GM23338 (cell line): ENCODE data around the gene DMD. TPM values are rescaled to one million over a fixed set of nuclear protein-coding genes. Genes with fewer than 3 reads are reported as not detected.

Experiments used
- ATAC-seq: fragments of 200-7000 bp; cut with Tn5 transposase; 3 replicates; pipeline ENCODE4 v1.9.1; 2020
- DNase-seq: peaks from one replicate; pipeline ENCODE4 v3.0.0-alpha.2; 2015; ENCODE audit warnings: low spot score
- H2AFZ ChIP-seq: fragments of 200-600 bp; sonication (generic); 2 replicates; pipeline ENCODE4 v1.8.0; 2016; ENCODE audit warnings: antibody characterized with exemption, mild to moderate bottlenecking, moderate library complexity
- H3F3A ChIP-seq: fragments of 200-600 bp; sonication (generic); replicated peaks from 2 replicates; pipeline ENCODE4 v1.8.0; 2017; ENCODE audit warnings: antibody characterized with exemption, mixed run types, low read depth
- H3K27ac ChIP-seq: fragments of 200-600 bp; sonication (generic); 2 replicates; pipeline ENCODE4 v1.6.1; 2016; ENCODE audit warnings: low read depth
- H3K27me3 ChIP-seq: fragments of 200-600 bp; sonication (generic); 2 replicates; pipeline ENCODE4 v1.8.0; 2016; ENCODE audit warnings: mild to moderate bottlenecking, mixed run types, moderate library complexity; ENCODE audit not compliant: insufficient read depth
- H3K36me3 ChIP-seq: fragments of 200-600 bp; sonication (generic); 2 replicates; pipeline ENCODE4 v1.8.0; 2016; ENCODE audit warnings: mild to moderate bottlenecking; ENCODE audit not compliant: insufficient read depth
- H3K4me1 ChIP-seq: fragments of 200-600 bp; sonication (generic); 2 replicates; pipeline ENCODE4 v1.8.0; 2016; ENCODE audit warnings: mild to moderate bottlenecking, moderate library complexity; ENCODE audit not compliant: insufficient read depth
- H3K4me2 ChIP-seq: fragments of 200-600 bp; sonication (generic); 2 replicates; pipeline ENCODE4 v1.7.1; 2017; ENCODE audit warnings: mixed run types
- H3K4me3 ChIP-seq: fragments of 200-600 bp; sonication (generic); 2 replicates; pipeline ENCODE4 v1.6.1; 2016; ENCODE audit warnings: mixed run types
- H3K79me2 ChIP-seq: fragments of 200-600 bp; sonication (generic); replicated peaks from 2 replicates; pipeline ENCODE4 v1.8.0; 2017; ENCODE audit warnings: mild to moderate bottlenecking; ENCODE audit not compliant: insufficient read depth
- H3K9me2 ChIP-seq: fragments of 200-600 bp; sonication (generic); 2 replicates; pipeline ENCODE4 v1.8.0; 2017; ENCODE audit not compliant: insufficient read depth
- H4K20me1 ChIP-seq: fragments of 200-600 bp; sonication (generic); replicated peaks from 2 replicates; pipeline ENCODE4 v1.8.0; 2017; ENCODE audit warnings: mild to moderate bottlenecking; ENCODE audit not compliant: insufficient read depth
- H3K27ac Mint-ChIP-seq: 2 replicates; pipeline ENCODE4 v1.8.0; 2020; ENCODE audit warnings: inconsistent platforms, mild to moderate bottlenecking, moderate library complexity, mixed read lengths
- H3K27me3 Mint-ChIP-seq: 3 replicates; pipeline ENCODE4 v1.8.0; 2022; ENCODE audit warnings: low read depth, mild to moderate bottlenecking, moderate library complexity, mixed read lengths, inconsistent platforms; ENCODE audit not compliant: insufficient read depth, poor library complexity
- H3K36me3 Mint-ChIP-seq: 3 replicates; pipeline ENCODE4 v1.8.0; 2021; ENCODE audit warnings: low read depth, mild to moderate bottlenecking, inconsistent platforms, moderate library complexity, mixed read lengths
- H3K4me1 Mint-ChIP-seq: 3 replicates; pipeline ENCODE4 v1.8.0; 2020; ENCODE audit warnings: mild to moderate bottlenecking, inconsistent platforms, mixed read lengths
- H3K4me3 Mint-ChIP-seq: 3 replicates; pipeline ENCODE4 v1.8.0; 2021; ENCODE audit warnings: moderate library complexity, mild to moderate bottlenecking, inconsistent platforms, mixed read lengths
- H3K9me3 Mint-ChIP-seq: 3 replicates; pipeline ENCODE4 v1.8.0; 2020; ENCODE audit warnings: moderate library complexity, mild to moderate bottlenecking, inconsistent platforms, mixed read lengths
- CREB1 ChIP-seq: fragments of 250-450 bp; sonication (Bioruptor Pico); IDR thresholded peaks from 2 replicates; pipeline ENCODE4 v1.5.0; 2020; ENCODE audit warnings: low read depth, mild to moderate bottlenecking, moderate library complexity
- EZH2 ChIP-seq: fragments of 200-600 bp; sonication (generic); IDR thresholded peaks from one replicate; pipeline ENCODE4 v1.8.0; 2017; ENCODE audit warnings: antibody characterized with exemption, mild to moderate bottlenecking, low read depth; ENCODE audit not compliant: unreplicated experiment
- JUNB ChIP-seq: IDR thresholded peaks from one replicate; pipeline ENCODE4 v1.6.1; 2016; ENCODE audit warnings: antibody characterized with exemption; ENCODE audit not compliant: unreplicated experiment
- NANOG ChIP-seq: IDR thresholded peaks from 2 replicates; pipeline ENCODE4 v1.6.1; 2016; ENCODE audit warnings: antibody characterized with exemption, borderline replicate concordance
- polyA plus RNA-seq: library from polyadenylated mRNA; unstranded; fragments of >200 nt; fragmentation: Nextera tagmentation; extraction: Ambion mirVana; gene quantifications from 2 replicates; pipeline ENCODE4 v1.2.1, GENCODE V29; 2016
- total RNA-seq: library from RNA; depleted of rRNA; stranded (reverse); fragments of >200 nt; shearing (Covaris generic); gene quantifications from 2 replicates; pipeline ENCODE4 v1.2.3, GENCODE V29; 2014
- TF ChIP-seq, protein P1 (sequence below): fragments of 250-450 bp; sonication (Bioruptor Pico); IDR thresholded peaks from 2 replicates; pipeline ENCODE4 v1.5.0; 2020; ENCODE audit warnings: mild to moderate bottlenecking, moderate library complexity
- TF ChIP-seq, protein P2 (sequence below), 2 experiments: fragments of 200-600 bp in 1 of 2; sonication (generic) in 1 of 2; conservative IDR thresholded peaks; 2 replicates each; pipeline versions ENCODE4 v1.5.1 to v1.6.1; 2016 to 2017; ENCODE audit warnings: antibody characterized with exemption in 2 of 2, low read depth in 2 of 2, mild to moderate bottlenecking in 2 of 2, moderate library complexity in 1 of 2
- TF ChIP-seq, protein P3 (sequence below): IDR thresholded peaks from 2 replicates; pipeline ENCODE4 v1.6.1; 2016; ENCODE audit warnings: antibody characterized with exemption
- TF ChIP-seq, protein P4 (sequence below): IDR thresholded peaks from one replicate; pipeline ENCODE4 v1.6.1; 2018; ENCODE audit warnings: antibody characterized with exemption; ENCODE audit not compliant: unreplicated experiment

Gene DMD
- total and polyA plus RNA-seq, 2 experiments from 2014 or later, result 4.5 to 7.6 TPM

DNA sequence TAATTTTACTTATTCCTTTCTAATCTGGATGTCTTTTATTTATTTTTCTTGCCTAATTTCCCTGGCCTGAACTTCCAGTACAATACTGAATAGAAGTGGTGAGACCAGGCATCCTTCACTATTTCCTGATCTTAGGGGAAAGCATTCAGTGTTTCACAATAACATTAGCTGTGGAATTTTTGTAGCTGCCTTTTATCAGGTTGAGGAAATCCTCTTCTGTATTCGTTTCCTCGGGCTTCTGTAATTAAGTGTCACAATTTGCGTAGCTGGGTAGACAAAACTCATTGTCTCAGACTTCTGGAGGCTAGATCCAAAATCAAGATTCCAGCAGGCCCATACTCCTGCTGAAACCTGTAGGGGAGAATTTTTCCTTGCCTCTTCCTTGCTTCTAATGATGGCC lies 1541.1 kb downstream of the DMD start (continued):
- TF ChIP-seq, protein P1, sequence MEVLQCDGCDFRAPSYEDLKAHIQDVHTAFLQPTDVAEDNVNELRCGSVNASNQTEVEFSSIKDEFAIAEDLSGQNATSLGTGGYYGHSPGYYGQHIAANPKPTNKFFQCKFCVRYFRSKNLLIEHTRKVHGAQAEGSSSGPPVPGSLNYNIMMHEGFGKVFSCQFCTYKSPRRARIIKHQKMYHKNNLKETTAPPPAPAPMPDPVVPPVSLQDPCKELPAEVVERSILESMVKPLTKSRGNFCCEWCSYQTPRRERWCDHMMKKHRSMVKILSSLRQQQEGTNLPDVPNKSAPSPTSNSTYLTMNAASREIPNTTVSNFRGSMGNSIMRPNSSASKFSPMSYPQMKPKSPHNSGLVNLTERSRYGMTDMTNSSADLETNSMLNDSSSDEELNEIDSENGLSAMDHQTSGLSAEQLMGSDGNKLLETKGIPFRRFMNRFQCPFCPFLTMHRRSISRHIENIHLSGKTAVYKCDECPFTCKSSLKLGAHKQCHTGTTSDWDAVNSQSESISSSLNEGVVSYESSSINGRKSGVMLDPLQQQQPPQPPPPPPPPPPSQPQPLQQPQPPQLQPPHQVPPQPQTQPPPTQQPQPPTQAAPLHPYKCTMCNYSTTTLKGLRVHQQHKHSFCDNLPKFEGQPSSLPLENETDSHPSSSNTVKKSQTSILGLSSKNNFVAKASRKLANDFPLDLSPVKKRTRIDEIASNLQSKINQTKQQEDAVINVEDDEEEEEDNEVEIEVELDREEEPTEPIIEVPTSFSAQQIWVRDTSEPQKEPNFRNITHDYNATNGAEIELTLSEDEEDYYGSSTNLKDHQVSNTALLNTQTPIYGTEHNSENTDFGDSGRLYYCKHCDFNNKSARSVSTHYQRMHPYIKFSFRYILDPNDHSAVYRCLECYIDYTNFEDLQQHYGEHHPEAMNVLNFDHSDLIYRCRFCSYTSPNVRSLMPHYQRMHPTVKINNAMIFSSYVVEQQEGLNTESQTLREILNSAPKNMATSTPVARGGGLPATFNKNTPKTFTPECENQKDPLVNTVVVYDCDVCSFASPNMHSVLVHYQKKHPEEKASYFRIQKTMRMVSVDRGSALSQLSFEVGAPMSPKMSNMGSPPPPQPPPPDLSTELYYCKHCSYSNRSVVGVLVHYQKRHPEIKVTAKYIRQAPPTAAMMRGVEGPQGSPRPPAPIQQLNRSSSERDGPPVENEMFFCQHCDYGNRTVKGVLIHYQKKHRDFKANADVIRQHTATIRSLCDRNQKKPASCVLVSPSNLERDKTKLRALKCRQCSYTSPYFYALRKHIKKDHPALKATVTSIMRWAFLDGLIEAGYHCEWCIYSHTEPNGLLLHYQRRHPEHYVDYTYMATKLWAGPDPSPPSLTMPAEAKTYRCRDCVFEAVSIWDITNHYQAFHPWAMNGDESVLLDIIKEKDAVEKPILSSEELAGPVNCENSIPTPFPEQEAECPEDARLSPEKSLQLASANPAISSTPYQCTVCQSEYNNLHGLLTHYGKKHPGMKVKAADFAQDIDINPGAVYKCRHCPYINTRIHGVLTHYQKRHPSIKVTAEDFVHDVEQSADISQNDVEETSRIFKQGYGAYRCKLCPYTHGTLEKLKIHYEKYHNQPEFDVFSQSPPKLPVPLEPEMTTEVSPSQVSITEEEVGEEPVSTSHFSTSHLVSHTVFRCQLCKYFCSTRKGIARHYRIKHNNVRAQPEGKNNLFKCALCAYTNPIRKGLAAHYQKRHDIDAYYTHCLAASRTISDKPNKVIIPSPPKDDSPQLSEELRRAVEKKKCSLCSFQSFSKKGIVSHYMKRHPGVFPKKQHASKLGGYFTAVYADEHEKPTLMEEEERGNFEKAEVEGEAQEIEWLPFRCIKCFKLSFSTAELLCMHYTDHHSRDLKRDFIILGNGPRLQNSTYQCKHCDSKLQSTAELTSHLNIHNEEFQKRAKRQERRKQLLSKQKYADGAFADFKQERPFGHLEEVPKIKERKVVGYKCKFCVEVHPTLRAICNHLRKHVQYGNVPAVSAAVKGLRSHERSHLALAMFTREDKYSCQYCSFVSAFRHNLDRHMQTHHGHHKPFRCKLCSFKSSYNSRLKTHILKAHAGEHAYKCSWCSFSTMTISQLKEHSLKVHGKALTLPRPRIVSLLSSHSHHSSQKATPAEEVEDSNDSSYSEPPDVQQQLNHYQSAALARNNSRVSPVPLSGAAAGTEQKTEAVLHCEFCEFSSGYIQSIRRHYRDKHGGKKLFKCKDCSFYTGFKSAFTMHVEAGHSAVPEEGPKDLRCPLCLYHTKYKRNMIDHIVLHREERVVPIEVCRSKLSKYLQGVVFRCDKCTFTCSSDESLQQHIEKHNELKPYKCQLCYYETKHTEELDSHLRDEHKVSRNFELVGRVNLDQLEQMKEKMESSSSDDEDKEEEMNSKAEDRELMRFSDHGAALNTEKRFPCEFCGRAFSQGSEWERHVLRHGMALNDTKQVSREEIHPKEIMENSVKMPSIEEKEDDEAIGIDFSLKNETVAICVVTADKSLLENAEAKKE, result no peak
- no peak for TF ChIP-seq CREB1
- TF ChIP-seq, protein P2, sequence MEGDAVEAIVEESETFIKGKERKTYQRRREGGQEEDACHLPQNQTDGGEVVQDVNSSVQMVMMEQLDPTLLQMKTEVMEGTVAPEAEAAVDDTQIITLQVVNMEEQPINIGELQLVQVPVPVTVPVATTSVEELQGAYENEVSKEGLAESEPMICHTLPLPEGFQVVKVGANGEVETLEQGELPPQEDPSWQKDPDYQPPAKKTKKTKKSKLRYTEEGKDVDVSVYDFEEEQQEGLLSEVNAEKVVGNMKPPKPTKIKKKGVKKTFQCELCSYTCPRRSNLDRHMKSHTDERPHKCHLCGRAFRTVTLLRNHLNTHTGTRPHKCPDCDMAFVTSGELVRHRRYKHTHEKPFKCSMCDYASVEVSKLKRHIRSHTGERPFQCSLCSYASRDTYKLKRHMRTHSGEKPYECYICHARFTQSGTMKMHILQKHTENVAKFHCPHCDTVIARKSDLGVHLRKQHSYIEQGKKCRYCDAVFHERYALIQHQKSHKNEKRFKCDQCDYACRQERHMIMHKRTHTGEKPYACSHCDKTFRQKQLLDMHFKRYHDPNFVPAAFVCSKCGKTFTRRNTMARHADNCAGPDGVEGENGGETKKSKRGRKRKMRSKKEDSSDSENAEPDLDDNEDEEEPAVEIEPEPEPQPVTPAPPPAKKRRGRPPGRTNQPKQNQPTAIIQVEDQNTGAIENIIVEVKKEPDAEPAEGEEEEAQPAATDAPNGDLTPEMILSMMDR (conservative IDR thresholded peaks at IDR 0.05; ENCODE audit: low read depth in 2 of 2), result no peak
- no peak for TF ChIP-seq NANOG
- TF ChIP-seq, protein P3, sequence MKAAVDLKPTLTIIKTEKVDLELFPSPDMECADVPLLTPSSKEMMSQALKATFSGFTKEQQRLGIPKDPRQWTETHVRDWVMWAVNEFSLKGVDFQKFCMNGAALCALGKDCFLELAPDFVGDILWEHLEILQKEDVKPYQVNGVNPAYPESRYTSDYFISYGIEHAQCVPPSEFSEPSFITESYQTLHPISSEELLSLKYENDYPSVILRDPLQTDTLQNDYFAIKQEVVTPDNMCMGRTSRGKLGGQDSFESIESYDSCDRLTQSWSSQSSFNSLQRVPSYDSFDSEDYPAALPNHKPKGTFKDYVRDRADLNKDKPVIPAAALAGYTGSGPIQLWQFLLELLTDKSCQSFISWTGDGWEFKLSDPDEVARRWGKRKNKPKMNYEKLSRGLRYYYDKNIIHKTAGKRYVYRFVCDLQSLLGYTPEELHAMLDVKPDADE, result no peak
- TF ChIP-seq EZH2, result no peak
- TF ChIP-seq JUNB, result no peak

DNA sequence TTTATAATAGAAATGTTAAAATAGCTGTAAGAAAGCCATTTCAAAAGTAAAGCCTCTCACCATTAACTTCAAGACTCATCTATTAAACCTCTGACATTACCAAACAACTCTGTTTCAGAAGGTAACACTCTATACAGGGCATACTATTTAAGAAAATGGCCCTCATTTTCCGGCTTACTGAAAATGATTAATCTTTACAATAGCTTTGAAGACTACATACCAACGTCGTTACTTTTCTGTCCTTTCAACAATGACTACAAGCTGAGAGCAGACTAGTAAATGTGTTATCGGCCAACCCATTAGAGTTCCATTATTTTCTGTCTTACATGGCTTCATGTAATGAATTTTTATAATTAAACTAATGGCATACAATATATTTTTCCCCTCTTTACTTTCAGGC lies 1545.9 kb downstream of the DMD start:
- Histone ChIP-seq H3K4me2 (no peak overlapping the region), H3K27ac (no peak overlapping the region), H3K4me3 (no peak overlapping the region), H3K4me1 (peaks cover 5% of the 10 kb centered on the region; the same call in 1 of the 2 replicates), H3K27me3 (no peaks in the 10 kb centered on the region), H3F3A (no peaks in the 10 kb centered on the region), H4K20me1 (no peaks in the 10 kb centered on the region), H3K79me2 (no peaks in the 10 kb centered on the region), H3K9me2 (no peaks in the 10 kb centered on the region), H3K36me3 (no peaks in the 10 kb centered on the region), H2AFZ (no peak overlapping the region)
- DNase-seq (no peak), ATAC-seq (no peak)
- Mint-ChIP-seq H3K36me3 (no peaks in the 10 kb centered on the region), H3K9me3 (no peaks in the 10 kb centered on the region), H3K4me1 (peaks cover 15% of the 10 kb centered on the region), H3K4me3 (no peak overlapping the region), H3K27ac (no peak overlapping the region), H3K27me3 (no peaks in the 10 kb centered on the region)
- no peak for TF ChIP-seq CREB1
- TF ChIP-seq, protein P4, sequence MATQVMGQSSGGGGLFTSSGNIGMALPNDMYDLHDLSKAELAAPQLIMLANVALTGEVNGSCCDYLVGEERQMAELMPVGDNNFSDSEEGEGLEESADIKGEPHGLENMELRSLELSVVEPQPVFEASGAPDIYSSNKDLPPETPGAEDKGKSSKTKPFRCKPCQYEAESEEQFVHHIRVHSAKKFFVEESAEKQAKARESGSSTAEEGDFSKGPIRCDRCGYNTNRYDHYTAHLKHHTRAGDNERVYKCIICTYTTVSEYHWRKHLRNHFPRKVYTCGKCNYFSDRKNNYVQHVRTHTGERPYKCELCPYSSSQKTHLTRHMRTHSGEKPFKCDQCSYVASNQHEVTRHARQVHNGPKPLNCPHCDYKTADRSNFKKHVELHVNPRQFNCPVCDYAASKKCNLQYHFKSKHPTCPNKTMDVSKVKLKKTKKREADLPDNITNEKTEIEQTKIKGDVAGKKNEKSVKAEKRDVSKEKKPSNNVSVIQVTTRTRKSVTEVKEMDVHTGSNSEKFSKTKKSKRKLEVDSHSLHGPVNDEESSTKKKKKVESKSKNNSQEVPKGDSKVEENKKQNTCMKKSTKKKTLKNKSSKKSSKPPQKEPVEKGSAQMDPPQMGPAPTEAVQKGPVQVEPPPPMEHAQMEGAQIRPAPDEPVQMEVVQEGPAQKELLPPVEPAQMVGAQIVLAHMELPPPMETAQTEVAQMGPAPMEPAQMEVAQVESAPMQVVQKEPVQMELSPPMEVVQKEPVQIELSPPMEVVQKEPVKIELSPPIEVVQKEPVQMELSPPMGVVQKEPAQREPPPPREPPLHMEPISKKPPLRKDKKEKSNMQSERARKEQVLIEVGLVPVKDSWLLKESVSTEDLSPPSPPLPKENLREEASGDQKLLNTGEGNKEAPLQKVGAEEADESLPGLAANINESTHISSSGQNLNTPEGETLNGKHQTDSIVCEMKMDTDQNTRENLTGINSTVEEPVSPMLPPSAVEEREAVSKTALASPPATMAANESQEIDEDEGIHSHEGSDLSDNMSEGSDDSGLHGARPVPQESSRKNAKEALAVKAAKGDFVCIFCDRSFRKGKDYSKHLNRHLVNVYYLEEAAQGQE, result no peak
